ENCODE data around the gene CTAGE9. TPM values are rescaled to one million over a fixed set of nuclear protein-coding genes. Genes with fewer than 3 reads are reported as not detected.
A peak's percentile ranks its signal among the peaks of the same experiment; 100 is the strongest.
"Not testable (repeated sequence)": the region's sequence is repeated elsewhere in the genome, so short reads cannot be mapped to it uniquely, and the experiment has no call there.

Gene CTAGE9
- not detected for total RNA-seq
- long read RNA-seq = 0 reads

GRCh38 chr6:131710917-131711316, at the start of gene CTAGE9:
Gene CTAGE9 (minus strand): TSS chr6:131711017. CDS start chr6:131711017, 0 bp downstream.
- DNase-seq; ATAC-seq; intact Hi-C loops (cut with DNase I): not testable (repeated sequence)

GRCh38 chr6:131758920-131759319, 48.1 kb upstream of the CTAGE9 start:
- DNase-seq = no peak
- intact Hi-C loops (cut with DNase I) = no loop called here
- peak; percentile 69 to 70 for ATAC-seq

- intact Hi-C loops (cut with DNase I) = no loop called here
- no peak for ATAC-seq
- no peak for DNase-seq
Observed at GRCh38 chr6:131756039-131756438, 45.2 kb upstream of the CTAGE9 start.

GRCh38 chr6:131755597-131755996, 44.8 kb upstream of the CTAGE9 start:
- ATAC-seq (no peak), DNase-seq (no peak)
- intact Hi-C loops (cut with DNase I) = no loop called here

- intact Hi-C loops (cut with DNase I) = no loop called here
- no peak for DNase-seq
- peak in 1 of 2 donors; percentile 47 for ATAC-seq
Observed at GRCh38 chr6:131754715-131755567, 44.1 kb upstream of the CTAGE9 start.

GRCh38 chr6:131754088-131754487, 43.3 kb upstream of the CTAGE9 start:
- ATAC-seq (no peak), DNase-seq (no peak)
- intact Hi-C loops (cut with DNase I) = no loop called here

GRCh38 chr6:131751012-131751715, 40.3 kb upstream of the CTAGE9 start:
- ATAC-seq; DNase-seq; intact Hi-C loops (cut with DNase I): not testable (repeated sequence)

- intact Hi-C loops (cut with DNase I) = no loop called here
- DNase-seq (no peak), ATAC-seq (no peak)
Observed at GRCh38 chr6:131749023-131749422, 38.2 kb upstream of the CTAGE9 start.

- ATAC-seq (peak; percentile 47 to 70), DNase-seq (no peak)
- intact Hi-C loops (cut with DNase I) = no loop called here
Observed at GRCh38 chr6:131747821-131748353, 37.1 kb upstream of the CTAGE9 start.

- ATAC-seq (no peak), DNase-seq (no peak)
- intact Hi-C loops (cut with DNase I) = no loop called here
Observed at GRCh38 chr6:131745476-131745875, 34.7 kb upstream of the CTAGE9 start.

GRCh38 chr6:131744432-131745287, 33.8 kb upstream of the CTAGE9 start:
- intact Hi-C loops (cut with DNase I) = no loop called here
- no peak for ATAC-seq
- no peak for DNase-seq

GRCh38 chr6:131741688-131742393, 31.0 kb upstream of the CTAGE9 start:
- ATAC-seq (no peak), DNase-seq (no peak)
- intact Hi-C loops (cut with DNase I) = no loop called here

- intact Hi-C loops (cut with DNase I) = no loop called here
- no peak for ATAC-seq
Observed at GRCh38 chr6:131740161-131740560, 29.3 kb upstream of the CTAGE9 start.

GRCh38 chr6:131739136-131739535, 28.3 kb upstream of the CTAGE9 start:
- intact Hi-C loops (cut with DNase I) = no loop called here
- no peak for DNase-seq
- no peak for ATAC-seq

More at GRCh38 chr6:131740161-131740560, 29.3 kb upstream of the CTAGE9 start:
- DNase-seq = no peak

- ATAC-seq = no peak
- DNase-seq = no peak
- intact Hi-C loops (cut with DNase I) = no loop called here
Observed at GRCh38 chr6:131736811-131737210, 26.0 kb upstream of the CTAGE9 start.

GRCh38 chr6:131736003-131736596, 25.3 kb upstream of the CTAGE9 start:
- DNase-seq = no peak
- intact Hi-C loops (cut with DNase I) = no loop called here
- no peak for ATAC-seq

- ATAC-seq (peak in 1 of 2 donors; percentile 86), DNase-seq (no peak)
- intact Hi-C loops (cut with DNase I) = no loop called here
Observed at GRCh38 chr6:131733376-131734016, 22.7 kb upstream of the CTAGE9 start.

GRCh38 chr6:131731224-131731623, 20.4 kb upstream of the CTAGE9 start:
- intact Hi-C loops (cut with DNase I) = no loop called here
- ATAC-seq = no peak
- no peak for DNase-seq
